HPDE6-E6E7 (cell line): ENCODE data around the gene IER3.

Source experiments
- DNase-seq: peaks from one replicate; pipeline ENCODE4 v3.0.0; 2011; ENCODE audit warnings: missing footprints; ENCODE audit errors: extremely low spot score

The IER3 gene

GRCh38 chr6:30703821-30704220, 40.5 kb downstream of the IER3 start:
- no peak for DNase-seq

- DNase-seq: no peak
These were observed 41.3 kb downstream of the IER3 start for GRCh38 chr6:30703011-30703410.

- no peak for DNase-seq
These were observed 44.0 kb downstream of the IER3 start for GRCh38 chr6:30700340-30700739.

- DNase-seq: no peak
These were observed 47.9 kb downstream of the IER3 start for GRCh38 chr6:30696432-30696831.
